HepG2 (cell line): ENCODE results near the gene DGKG. TPM values are rescaled to one million over a fixed set of nuclear protein-coding genes. Genes with fewer than 3 reads are reported as not detected.

Experiments
- ATAC-seq: fragments of 200-7000 bp; cut with Tn5 transposase; 3 replicates; pipeline ENCODE4 v1.9.1; 2020; ENCODE audit warnings: mild to moderate bottlenecking, moderate library complexity
- BruUV-seq: library from RNA; stranded (reverse); fragments of 400-500 nt; replicated peaks from 2 replicates; lab custom pipeline; 2021; lab: Mats Ljungman, UMichigan
- CTCF ChIA-PET: fragments of 300-600 bp; formaldehyde crosslinking; extraction: SDS; loops from one replicate; lab custom pipeline; 2021; ENCODE audit warnings: low total read pairs, inconsistent platforms, low intra/inter-chr PET ratio; lab: Yijun Ruan, JAX
- POLR2A ChIA-PET: fragments of 350-600 bp; sonication (Branson Sonifier 250); formaldehyde crosslinking; loops from one replicate; lab custom pipeline; 2020; ENCODE audit warnings: antibody characterized with exemption, inconsistent platforms; lab: Yijun Ruan, JAX
- DNase-seq: peaks from one replicate; pipeline ENCODE4 v3.0.0-alpha.2; 2015; ENCODE audit warnings: low spot score
- FAIRE-seq: peaks from 3 replicates; lab custom pipeline; 2011; peaks lifted over from hg19 to GRCh38; lab: Jason Lieb, UNC
- H2AFZ ChIP-seq: one replicate; pipeline ENCODE4 v1.6.1; 2011; ENCODE audit warnings: low read length, inconsistent platforms
- H3K27ac ChIP-seq: fragments of 300-600 bp; 3 replicates; pipeline ENCODE4 v1.8.0; 2011; ENCODE audit warnings: mixed run types, mild to moderate bottlenecking, mixed read lengths, low read length, inconsistent platforms; ENCODE audit not compliant: insufficient read depth; ENCODE audit errors: extremely low read length
- H3K27me3 ChIP-seq, 2 experiments: fragments of 200-600 bp in 1 of 2; 2 replicates in 1 of 2; 3 replicates in 1 of 2; pipeline versions ENCODE4 v1.6.0 to v1.8.0; 2011; ENCODE audit warnings: low read length in 2 of 2, mild to moderate bottlenecking in 2 of 2, moderate library complexity in 2 of 2, inconsistent platforms in 1 of 2; ENCODE audit not compliant: insufficient read depth in 2 of 2, control insufficient read depth in 1 of 2
- H3K36me3 ChIP-seq, 2 experiments: fragments of 200-600 bp in 1 of 2; replicated peaks in 1 of 2; 2 replicates in 1 of 2; 3 replicates in 1 of 2; pipeline versions ENCODE4 v1.5.1 to v1.8.0; 2011; ENCODE audit warnings: low read length in 2 of 2, inconsistent platforms in 1 of 2; ENCODE audit not compliant: insufficient read depth in 2 of 2, control insufficient read depth in 1 of 2
- H3K4me1 ChIP-seq: 2 replicates; pipeline ENCODE4 v1.5.1; 2012; ENCODE audit warnings: low read length, inconsistent platforms; ENCODE audit not compliant: insufficient read depth
- H3K4me2 ChIP-seq: 2 replicates; pipeline ENCODE4 v1.6.0; 2011; ENCODE audit warnings: low read depth, low read length, inconsistent platforms
- H3K4me3 ChIP-seq, 3 experiments: fragments of 200-600 bp in 1 of 3; sonication (generic), shearing (Covaris generic) in 1 of 3; replicated peaks in 1 of 3; 2 replicates each; pipeline ENCODE4 v1.5.1; 2011 to 2016; ENCODE audit warnings: low read length in 3 of 3, inconsistent platforms in 2 of 3, low read depth in 2 of 3, mild to moderate bottlenecking in 2 of 3, control low read depth in 1 of 3, mixed read lengths in 1 of 3; ENCODE audit not compliant: insufficient read depth in 1 of 3
- H3K79me2 ChIP-seq: one replicate; pipeline ENCODE4 v1.6.1; 2011; ENCODE audit warnings: low read length, inconsistent platforms; ENCODE audit not compliant: insufficient read depth
- H3K9ac ChIP-seq: 2 replicates; pipeline ENCODE4 v1.6.0; 2011; ENCODE audit warnings: mild to moderate bottlenecking, low read depth, low read length, inconsistent platforms; ENCODE audit not compliant: insufficient read depth
- H3K9me3 ChIP-seq: 2 replicates; pipeline ENCODE4 v1.5.1; 2012; ENCODE audit warnings: mild to moderate bottlenecking, low read length
- H4K20me1 ChIP-seq: 2 replicates; pipeline ENCODE4 v1.6.0; 2011; ENCODE audit warnings: inconsistent platforms, mild to moderate bottlenecking, low read length, moderate library complexity; ENCODE audit not compliant: insufficient read depth
- HMG20A ChIP-seq: IDR thresholded peaks from 2 replicates; pipeline ENCODE4 v1.6.1; 2016; ENCODE audit warnings: borderline replicate concordance
- HOXA7 ChIP-seq: sonication (generic); formaldehyde crosslinking; IDR thresholded peaks from 2 replicates; pipeline ENCODE4 v1.8.1; 2022; ENCODE audit warnings: mild to moderate bottlenecking, missing genetic modification reagents, moderate library complexity
- ISX ChIP-seq: sonication (generic); formaldehyde crosslinking; conservative IDR thresholded peaks from 2 replicates; pipeline ENCODE4 v1.5.0; 2020; ENCODE audit warnings: missing genetic modification reagents
- KMT2B ChIP-seq: IDR thresholded peaks from 2 replicates; pipeline ENCODE4 v1.6.1; 2016; ENCODE audit warnings: missing genetic modification reagents, missing compliant biosample characterization
- NKX3-1 ChIP-seq: sonication (generic); formaldehyde crosslinking; IDR thresholded peaks from 2 replicates; pipeline ENCODE4 v1.5.0; 2020; ENCODE audit warnings: missing genetic modification reagents
- POLR2G ChIP-seq: fragments of 200-400 bp; formaldehyde crosslinking; IDR thresholded peaks from 2 replicates; pipeline ENCODE4 v1.6.1; 2018; ENCODE audit warnings: mild to moderate bottlenecking, low read depth, low read length, moderate library complexity
- SRF ChIP-seq: IDR thresholded peaks from 2 replicates; pipeline ENCODE4 v1.6.1; 2011; ENCODE audit warnings: mild to moderate bottlenecking, low read depth, low read length, moderate library complexity
- ZNF274 ChIP-seq: sonication (generic); formaldehyde crosslinking; IDR thresholded peaks from 2 replicates; pipeline ENCODE4 v1.5.1; 2020; ENCODE audit warnings: mild to moderate bottlenecking, missing genetic modification reagents
- ZNF543 ChIP-seq: sonication (generic); formaldehyde crosslinking; IDR thresholded peaks from 2 replicates; pipeline ENCODE4 v1.4.0; 2020; ENCODE audit warnings: mild to moderate bottlenecking, missing genetic modification reagents
- ZNF562 ChIP-seq: sonication (generic); formaldehyde crosslinking; IDR thresholded peaks from 2 replicates; pipeline ENCODE4 v1.8.0; 2022; ENCODE audit warnings: missing genetic modification reagents, borderline replicate concordance
- ZNF577 ChIP-seq: sonication (generic); formaldehyde crosslinking; IDR thresholded peaks from 2 replicates; pipeline ENCODE4 v1.4.0; 2020; ENCODE audit warnings: mild to moderate bottlenecking, low read depth, missing genetic modification reagents, borderline replicate concordance
- ZNF891 ChIP-seq: sonication (generic); formaldehyde crosslinking; IDR thresholded peaks from 2 replicates; pipeline ENCODE4 v1.5.0; 2020; ENCODE audit warnings: mild to moderate bottlenecking, missing genetic modification reagents
- WGBS: methylation state at CpG from one replicate; pipeline ENCODE4 v1.1.6; 2017; ENCODE audit warnings: low lambda C conversion rate; 5-methylcytosine and 5-hydroxymethylcytosine counted together
- in situ Hi-C: cut with HindIII; loops from 2 replicates; pipeline ENCODE4 v1.10.0; 2017; ENCODE audit warnings: low pct_unique_long_range_greater_than_20kb; ENCODE audit not compliant: extremely low pct_ligation_motif_present
- intact Hi-C: fragments of 100-400 bp; cut with micrococcal nuclease; formaldehyde crosslinking; loops from one replicate; pipeline ENCODE4 v1.10.0; 2022; ENCODE audit not compliant: unreplicated experiment
- polyA plus RNA-seq, 8 experiments: library from polyadenylated mRNA; depleted of rRNA in 3 of 8; stranded (reverse) in 7 of 8; unstranded in 1 of 8; fragments of >200 nt; fragmentation: Illumina TruSeq in 4 of 8; extraction: Trizol in 4 of 8; gene quantifications; 2 replicates each; pipeline versions ENCODE4 v1.2.1 to v1.2.3, GENCODE V29; 2011 to 2016; ENCODE audit warnings: low read depth in 4 of 8, missing spikeins in 1 of 8, mixed read lengths in 1 of 8; ENCODE audit not compliant: insufficient read depth in 1 of 8
- total RNA-seq, 5 experiments: library from RNA; depleted of rRNA; stranded (reverse); fragments of >200 nt; fragmentation: Illumina TruSeq; extraction: Trizol; gene quantifications; 2 replicates each; pipeline ENCODE4 v1.2.3, GENCODE V29; 2016; ENCODE audit warnings: low read depth in 1 of 5
- TF ChIP-seq, protein P1 (sequence below), 2 experiments: sonication (generic) in 1 of 2; formaldehyde crosslinking in 1 of 2; IDR thresholded peaks; 2 replicates each; pipeline versions ENCODE4 v1.6.1 to v1.9.0; 2014 to 2022; ENCODE audit warnings: antibody characterized with exemption in 1 of 2, borderline replicate concordance in 1 of 2, inconsistent platforms in 1 of 2, low read depth in 1 of 2, missing genetic modification reagents in 1 of 2
- TF ChIP-seq, protein P2 (sequence below): fragments of 450-650 bp; IDR thresholded peaks from 2 replicates; pipeline ENCODE4 v1.6.1; 2017; ENCODE audit warnings: mild to moderate bottlenecking

DGKG gene
- total and polyA plus RNA-seq, 2 of the 13 experiments (the other 11 are each of a cell fraction or from before 2014, with no cell fraction given), result 3.8 to 6.2 TPM

DNA sequence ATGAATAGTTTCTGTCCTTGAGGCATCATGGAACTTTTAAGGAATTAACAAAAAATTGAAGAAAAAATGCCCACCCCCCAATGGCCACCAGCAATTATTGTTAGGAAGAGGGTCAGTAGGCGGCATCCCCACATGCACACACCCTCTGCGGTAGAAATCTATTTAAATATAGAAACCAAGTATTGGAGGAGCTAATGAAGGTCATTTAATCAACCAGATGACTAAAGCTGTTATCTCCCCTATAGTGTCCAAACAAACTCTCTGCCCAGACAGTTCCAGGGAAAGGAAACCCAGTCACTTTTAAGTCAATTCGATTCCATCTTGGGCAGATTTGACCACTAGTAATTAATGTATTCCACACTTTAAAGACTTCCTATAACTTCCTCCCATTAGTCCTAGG is 47.1 kb downstream of the DGKG start:
- no peak overlapping the region for H3K9ac ChIP-seq
- H3K27me3 ChIP-seq, result no peaks in the 10 kb centered on the region
- no peak for FAIRE-seq
- peaks cover 35% of the 10 kb centered on the region for H3K4me1 ChIP-seq
- no peak for ATAC-seq
- H3K4me2 ChIP-seq, result no peak overlapping the region
- in situ Hi-C loops (no loop called here), intact Hi-C loops (no loop called here)
- no peaks in the 10 kb centered on the region for H3K36me3 ChIP-seq
- H3K9me3 ChIP-seq, result no peaks in the 10 kb centered on the region
- POLR2A ChIA-PET, result no interaction called here
- no peak overlapping the region for H3K4me3 ChIP-seq
- no TSS peak for BruUV-seq
- no peaks in the 10 kb centered on the region for H4K20me1 ChIP-seq
- no peaks in the 10 kb centered on the region for H3K79me2 ChIP-seq
- no peak for DNase-seq
- H2AFZ ChIP-seq, result no peak overlapping the region
- CTCF ChIA-PET, result no interaction called here
- WGBS, result 82% methylated on average over 3 of the region's 3 CpGs
- no peak overlapping the region for H3K27ac ChIP-seq
- TF ChIP-seq HOXA7 (no peak), ZNF891 (CRISPR knock-in tag) (no peak), ISX (no peak), ZNF274 (CRISPR knock-in tag) (no peak), POLR2G (no peak), KMT2B (CRISPR knock-in tag) (no peak), ZNF562 (CRISPR knock-in tag) (no peak), ZNF577 (CRISPR knock-in tag) (no peak), NKX3-1 (CRISPR knock-in tag) (no peak), SRF (no peak), ZNF543 (CRISPR knock-in tag) (no peak), HMG20A (CRISPR knock-in tag) (no peak)
- TF ChIP-seq, protein P1, sequence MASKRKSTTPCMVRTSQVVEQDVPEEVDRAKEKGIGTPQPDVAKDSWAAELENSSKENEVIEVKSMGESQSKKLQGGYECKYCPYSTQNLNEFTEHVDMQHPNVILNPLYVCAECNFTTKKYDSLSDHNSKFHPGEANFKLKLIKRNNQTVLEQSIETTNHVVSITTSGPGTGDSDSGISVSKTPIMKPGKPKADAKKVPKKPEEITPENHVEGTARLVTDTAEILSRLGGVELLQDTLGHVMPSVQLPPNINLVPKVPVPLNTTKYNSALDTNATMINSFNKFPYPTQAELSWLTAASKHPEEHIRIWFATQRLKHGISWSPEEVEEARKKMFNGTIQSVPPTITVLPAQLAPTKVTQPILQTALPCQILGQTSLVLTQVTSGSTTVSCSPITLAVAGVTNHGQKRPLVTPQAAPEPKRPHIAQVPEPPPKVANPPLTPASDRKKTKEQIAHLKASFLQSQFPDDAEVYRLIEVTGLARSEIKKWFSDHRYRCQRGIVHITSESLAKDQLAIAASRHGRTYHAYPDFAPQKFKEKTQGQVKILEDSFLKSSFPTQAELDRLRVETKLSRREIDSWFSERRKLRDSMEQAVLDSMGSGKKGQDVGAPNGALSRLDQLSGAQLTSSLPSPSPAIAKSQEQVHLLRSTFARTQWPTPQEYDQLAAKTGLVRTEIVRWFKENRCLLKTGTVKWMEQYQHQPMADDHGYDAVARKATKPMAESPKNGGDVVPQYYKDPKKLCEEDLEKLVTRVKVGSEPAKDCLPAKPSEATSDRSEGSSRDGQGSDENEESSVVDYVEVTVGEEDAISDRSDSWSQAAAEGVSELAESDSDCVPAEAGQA (IDR thresholded peaks at IDR 0.05; ENCODE audit: low read depth), result no peak
- TF ChIP-seq, protein P1 (CRISPR knock-in tag; IDR thresholded peaks at IDR 0.05; ENCODE audit: borderline replicate concordance), result no peak
- TF ChIP-seq, protein P2, sequence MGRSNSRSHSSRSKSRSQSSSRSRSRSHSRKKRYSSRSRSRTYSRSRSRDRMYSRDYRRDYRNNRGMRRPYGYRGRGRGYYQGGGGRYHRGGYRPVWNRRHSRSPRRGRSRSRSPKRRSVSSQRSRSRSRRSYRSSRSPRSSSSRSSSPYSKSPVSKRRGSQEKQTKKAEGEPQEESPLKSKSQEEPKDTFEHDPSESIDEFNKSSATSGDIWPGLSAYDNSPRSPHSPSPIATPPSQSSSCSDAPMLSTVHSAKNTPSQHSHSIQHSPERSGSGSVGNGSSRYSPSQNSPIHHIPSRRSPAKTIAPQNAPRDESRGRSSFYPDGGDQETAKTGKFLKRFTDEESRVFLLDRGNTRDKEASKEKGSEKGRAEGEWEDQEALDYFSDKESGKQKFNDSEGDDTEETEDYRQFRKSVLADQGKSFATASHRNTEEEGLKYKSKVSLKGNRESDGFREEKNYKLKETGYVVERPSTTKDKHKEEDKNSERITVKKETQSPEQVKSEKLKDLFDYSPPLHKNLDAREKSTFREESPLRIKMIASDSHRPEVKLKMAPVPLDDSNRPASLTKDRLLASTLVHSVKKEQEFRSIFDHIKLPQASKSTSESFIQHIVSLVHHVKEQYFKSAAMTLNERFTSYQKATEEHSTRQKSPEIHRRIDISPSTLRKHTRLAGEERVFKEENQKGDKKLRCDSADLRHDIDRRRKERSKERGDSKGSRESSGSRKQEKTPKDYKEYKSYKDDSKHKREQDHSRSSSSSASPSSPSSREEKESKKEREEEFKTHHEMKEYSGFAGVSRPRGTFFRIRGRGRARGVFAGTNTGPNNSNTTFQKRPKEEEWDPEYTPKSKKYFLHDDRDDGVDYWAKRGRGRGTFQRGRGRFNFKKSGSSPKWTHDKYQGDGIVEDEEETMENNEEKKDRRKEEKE, result no peak
